Measurements from ENCODE around the gene TMED9.
"Not testable (repeated sequence)": the region's sequence is repeated elsewhere in the genome, so short reads cannot be mapped to it uniquely, and the experiment has no call there.

TMED9 gene

DNA sequence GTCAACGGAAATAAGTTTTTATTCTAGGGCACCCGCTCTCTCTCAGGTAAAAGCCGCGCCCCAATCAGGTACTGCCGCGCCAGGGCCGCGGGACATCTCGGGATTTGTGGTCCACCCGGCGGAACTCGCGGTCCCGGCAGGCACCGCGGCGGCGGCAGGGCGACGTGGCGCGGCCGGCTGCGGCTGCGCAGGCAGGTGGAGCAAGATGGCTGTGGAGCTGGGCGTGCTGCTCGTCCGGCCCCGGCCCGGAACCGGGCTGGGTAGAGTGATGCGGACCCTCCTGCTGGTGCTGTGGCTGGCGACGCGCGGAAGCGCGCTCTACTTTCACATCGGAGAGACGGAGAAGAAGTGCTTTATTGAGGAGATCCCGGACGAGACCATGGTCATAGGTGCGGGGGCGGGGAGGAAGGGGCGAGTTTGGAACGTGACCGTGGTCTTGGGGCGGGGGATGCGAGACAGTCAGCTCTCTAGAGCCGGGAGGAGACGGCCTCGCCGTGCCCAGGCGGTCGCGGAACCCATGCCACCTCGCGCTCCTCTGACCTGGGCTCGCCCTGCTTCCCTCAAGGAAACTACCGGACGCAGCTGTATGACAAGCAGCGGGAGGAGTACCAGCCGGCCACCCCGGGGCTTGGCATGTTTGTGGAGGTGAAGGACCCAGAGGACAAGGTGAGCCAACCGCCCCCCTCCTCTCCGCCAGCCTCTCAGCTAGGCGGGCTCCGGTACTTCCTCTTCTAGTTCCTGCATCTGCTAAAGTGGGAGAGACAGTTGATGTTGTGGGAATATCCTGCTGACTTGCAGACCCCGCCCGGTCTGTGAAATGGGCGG is at the start of gene TMED9:
TSS of gene TMED9 (plus strand) at position 194 of the 825 bp plus-strand sequence. CDS start at position 206, 12 bp downstream.
- DNase-seq = peak; percentile 93

DNA sequence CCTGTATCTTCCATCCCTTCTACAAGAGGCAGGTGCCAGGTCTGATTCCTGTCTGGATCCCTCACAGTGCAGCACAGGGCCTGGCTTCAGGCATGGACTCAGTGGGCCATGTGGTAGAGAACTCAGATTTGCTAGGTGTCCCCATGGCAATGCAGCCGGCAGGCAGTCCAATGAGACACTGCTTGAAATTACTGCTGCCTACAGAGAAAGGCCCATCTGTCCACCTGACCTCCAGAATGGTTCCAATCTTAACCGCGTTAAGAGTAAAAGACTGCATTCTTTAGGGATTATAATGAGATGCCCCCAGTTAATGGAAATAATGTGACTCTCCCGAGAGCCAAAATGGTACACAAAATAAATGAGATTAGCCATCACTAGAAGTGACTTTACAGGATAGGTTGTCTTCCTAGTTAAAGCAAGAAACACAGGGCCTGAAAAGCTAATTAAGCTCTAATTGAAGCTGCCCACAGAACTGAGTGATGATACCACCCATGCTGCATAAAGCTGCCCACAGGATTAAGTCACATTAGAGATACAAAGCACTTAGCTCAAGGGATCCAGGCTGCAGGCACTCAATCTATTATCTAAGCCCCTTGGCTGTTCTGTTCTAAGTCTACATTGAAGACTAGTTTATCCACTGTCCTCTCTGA is 49.1 kb upstream of the TMED9 start:
- DNase-seq = no peak

DNA sequence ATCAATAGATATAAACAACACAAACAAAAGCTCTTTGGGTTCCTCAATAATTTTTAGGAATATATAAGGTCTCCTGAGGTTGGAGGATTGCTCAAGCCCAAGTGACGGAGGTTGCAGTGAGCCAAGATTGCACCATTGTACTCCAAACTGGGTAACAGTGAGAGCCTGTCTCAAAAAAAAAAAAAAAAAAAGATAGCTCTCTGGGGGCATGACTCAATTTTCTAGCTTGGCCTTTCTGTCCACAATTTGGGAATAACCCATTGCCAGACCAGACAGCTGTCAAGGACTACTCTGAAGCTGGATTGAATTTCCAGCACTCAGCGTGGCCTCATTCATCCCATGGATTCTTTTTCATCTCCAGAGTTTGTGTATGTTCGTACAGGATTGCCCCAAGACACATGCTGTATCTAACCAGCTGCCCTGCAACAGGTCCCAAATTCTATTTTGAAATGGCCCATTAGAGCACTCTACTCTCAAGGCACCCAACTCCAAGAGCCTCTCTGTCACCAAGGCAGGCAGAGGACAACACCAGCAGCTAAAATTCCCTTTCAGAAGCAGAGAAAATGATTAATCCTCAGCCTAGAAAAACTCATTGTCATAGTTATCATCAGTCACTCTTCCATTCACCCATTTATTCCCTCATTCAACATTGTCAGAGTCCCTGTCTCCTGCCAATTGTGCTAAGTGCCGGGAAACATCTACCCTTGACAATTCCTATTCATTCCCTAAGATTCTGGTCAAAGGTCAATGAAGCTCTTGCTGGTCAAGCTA is 46.3 kb upstream of the TMED9 start:
- peak; percentile 58 for DNase-seq

GRCh38 chr5:177546258-177546741 is 45.7 kb upstream of the TMED9 start:
- no peak for DNase-seq

DNA sequence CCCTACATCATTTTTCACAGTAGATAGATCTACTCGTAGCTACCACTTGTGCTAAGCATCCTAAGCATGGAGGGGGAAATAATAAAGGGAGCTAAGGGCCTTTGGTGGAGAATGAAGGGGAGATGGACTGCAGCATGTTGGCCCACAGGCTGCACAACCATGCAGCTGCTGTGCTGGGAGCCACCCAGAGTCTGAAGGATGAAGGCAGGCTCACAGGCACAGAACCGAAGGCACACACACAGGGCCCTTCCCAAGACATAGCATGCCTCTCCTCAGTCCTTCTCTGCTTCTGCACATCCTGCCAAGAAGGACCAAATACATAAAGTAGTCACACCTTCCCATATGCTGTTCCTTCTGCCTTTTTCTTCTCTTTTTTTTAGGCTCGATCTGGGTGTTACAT is 44.3 kb upstream of the TMED9 start:
- DNase-seq = no peak

DNA sequence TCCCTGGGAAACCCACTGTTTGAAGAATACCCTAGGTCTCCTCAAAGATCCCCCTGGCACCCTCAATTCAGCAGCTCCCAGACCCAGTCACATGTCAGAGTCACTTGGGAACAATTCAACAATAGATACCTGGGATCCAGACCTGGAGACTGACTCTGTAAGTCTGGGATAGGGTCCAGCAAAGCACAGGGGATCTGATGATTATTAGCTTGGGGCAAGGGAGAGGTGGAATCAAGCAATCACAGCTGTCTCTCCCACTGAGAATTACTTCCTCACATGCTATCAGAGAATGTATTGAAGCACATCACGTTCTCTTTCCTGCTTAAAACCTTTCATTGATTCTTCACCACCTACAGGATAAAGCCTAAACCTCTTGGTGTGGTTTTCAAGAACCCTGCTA is 43.5 kb upstream of the TMED9 start:
- DNase-seq = no peak

DNA sequence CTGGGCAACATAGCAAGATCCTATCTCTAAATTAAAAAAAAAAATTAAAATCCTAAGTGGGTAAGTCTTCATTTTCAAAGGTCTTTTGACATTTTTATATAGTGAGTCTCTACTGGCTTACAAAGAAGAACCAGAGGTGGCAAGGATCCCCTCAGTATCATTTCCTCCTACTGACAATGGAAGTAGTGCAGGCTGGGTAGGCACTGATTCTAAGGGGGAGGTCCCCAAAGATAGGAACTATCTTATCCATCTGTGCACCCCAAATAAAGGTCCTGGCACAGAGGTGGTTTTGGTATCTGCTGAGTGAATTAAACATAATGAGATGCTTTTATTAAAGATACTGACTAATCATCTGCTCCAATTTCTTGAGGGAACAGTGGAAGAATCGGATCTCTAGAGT is 41.9 kb upstream of the TMED9 start:
- no peak for DNase-seq

DNA sequence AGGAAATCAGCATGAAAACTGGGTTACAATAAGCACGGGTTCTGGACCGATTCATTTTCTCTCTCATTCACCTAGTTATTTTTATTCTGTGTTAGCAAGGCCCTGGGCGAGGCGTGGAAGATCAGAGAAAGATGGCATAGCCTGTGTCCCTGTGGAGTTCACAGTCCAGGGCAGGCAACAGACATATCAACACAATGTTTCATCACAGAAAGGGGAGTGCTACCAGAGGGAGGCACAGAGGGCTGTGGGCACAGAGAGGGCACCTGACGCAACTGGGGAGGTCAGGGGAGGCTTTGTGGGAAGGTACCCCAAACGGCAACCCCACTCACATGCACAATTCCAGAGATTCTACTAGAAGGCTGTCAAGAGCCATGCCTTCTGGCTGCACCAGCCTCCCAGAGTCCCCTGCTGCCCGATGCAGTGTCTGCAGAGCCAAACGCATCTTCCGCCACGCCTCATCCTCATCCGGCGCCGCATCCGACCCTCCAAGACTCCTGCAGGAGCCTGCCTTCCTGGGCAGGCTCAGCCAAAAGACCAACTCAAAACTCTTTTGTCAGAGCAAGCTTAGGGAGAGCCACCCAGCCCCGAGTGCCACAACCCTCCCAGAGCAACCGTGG is 39.1 kb upstream of the TMED9 start:
- DNase-seq = no peak

- DNase-seq = peak; percentile 47
Measured at GRCh38 chr5:177553671-177554429, 38.2 kb upstream of the TMED9 start.

DNA sequence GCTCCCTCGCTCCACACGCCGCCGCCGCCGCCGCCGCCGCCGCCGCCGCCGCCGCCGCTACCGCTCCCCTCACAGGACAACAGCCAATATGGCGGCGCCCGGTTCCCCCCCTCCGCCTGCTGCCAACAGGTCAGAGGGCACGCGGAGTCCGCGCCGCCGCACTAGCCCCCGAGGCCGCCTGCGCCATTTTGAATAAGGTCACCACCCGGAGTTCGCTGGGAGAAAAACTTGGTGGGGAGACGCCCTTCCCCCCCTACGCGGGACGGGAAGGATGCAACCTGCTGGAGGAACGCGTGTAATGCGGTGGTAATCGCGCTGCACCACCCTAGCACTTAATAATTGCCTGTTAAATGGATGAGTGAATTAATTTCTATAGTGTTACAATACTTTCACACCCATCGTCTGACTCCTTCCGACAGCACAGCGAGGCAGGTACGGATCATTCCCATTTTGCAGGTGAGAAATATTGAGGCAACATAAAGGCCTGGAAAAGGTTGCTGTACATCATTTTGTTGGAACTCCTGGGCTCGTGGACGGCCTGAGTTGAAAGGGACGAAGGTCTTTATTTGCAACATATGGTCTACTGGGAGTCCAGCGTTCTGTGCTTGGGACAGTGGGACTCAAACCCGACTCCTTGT is 37.4 kb upstream of the TMED9 start, which contains the start of gene FAM193B:
TSS of gene FAM193B (minus strand) at position 90 of the 638 bp plus-strand sequence. CDS start 105 bp downstream, outside the sequence.
- DNase-seq = peak; percentile 96

GRCh38 chr5:177555228-177555627 is 36.8 kb upstream of the TMED9 start:
- DNase-seq = no peak

DNA sequence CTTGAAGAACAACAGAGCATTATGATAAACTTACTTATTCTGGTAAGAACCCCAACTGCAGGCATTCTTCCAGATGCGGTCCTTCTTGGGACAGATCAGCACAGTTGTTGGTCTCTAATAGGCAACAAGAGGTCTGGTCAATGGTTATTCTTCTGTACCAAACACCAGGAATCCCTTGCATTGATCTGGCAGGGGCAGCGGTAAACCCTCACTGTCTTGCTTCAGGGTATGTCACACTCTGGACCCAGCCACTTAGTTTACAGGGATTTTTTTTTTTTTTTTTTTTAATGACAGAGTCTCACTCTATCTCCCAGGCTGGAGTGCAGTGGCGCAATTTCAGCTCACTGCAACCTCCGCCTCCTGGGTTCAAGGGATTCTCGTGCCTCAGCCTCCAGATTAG is 36.3 kb upstream of the TMED9 start:
- DNase-seq = no peak

GRCh38 chr5:177557041-177557647 is 34.9 kb upstream of the TMED9 start:
- no peak for DNase-seq

- DNase-seq = no peak
Measured at GRCh38 chr5:177557796-177558195, 34.2 kb upstream of the TMED9 start.

- DNase-seq = not testable (repeated sequence)
Measured at GRCh38 chr5:177559446-177559941, 32.5 kb upstream of the TMED9 start.

DNA sequence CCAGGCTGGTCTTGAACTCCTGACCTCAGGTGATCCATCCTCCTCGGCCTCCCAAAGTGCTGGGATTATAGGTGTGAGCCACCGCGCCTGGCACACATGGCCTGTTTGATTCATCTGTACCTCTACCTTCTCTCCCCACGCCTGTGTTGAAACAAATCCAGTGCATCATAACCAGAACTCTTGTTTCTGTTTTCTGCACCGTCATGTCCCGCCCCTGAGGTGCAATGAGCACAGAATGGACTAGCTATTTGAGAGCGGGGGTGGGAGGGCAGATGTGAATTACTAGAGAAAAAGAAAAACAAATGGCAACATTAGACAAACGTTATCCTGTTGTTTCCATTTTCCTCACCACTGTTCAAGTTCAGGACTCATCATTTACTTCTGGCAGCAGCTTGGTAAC is 27.0 kb upstream of the TMED9 start:
- no peak for DNase-seq

DNA sequence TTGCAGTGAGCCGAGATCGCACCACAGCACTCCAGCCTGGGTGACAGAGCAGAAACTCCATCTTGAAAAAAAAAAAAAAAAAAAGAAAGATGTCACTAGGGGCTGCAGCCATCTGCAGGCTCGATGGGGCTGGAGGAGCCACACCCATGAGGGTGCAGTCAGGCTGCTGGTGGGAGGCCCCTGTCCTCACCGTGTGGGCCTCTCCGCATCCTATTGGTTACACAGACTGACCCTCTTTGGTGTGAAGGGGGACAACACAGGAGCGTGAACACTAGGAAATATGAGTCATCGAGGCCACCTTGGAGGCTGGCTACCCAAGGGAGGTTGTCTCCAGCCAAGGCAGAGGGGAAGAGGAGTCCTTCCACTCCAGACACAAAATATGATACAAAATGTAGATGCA is 23.7 kb upstream of the TMED9 start:
- DNase-seq = no peak

DNA sequence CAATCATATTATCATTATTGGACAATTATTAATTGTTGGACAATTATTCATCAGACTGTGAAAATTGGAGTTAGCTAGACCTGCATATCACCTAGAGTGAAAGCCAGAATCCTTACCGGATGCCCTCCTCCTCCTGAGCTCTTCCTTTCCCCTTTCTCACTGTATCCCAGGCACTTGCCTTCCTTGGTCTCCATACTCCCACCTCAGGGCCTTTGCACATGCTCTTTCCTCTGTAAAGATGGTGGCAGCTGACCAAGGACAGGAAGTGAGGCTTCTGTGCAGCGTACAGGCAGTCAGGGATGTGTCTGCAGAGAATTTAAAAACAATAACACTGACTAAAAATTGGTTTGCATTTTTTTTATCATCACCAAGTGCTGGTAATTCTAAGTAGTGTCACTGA is 22.1 kb upstream of the TMED9 start:
- DNase-seq = no peak

GRCh38 chr5:177575488-177575887 is 16.5 kb upstream of the TMED9 start:
- DNase-seq = no peak

DNA sequence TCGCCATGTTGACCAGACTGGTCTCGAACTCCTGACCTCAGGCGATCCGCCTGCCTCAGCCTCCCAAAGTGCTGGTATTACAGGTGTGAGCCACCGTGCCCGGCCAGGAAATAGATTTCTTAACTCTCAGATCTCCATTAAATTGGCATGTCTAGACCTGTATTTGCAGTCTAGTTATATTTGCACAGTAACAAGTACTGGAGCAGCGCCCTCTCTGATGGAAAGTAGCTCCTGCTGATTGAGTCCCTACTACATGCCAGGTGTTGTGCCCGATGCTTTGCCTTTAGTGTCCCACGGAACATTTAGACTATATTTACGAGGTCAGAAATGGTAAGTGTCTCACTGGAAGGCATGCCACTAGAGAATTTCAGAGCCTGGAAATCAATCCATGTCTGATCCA is 15.8 kb upstream of the TMED9 start:
- no peak for DNase-seq

DNA sequence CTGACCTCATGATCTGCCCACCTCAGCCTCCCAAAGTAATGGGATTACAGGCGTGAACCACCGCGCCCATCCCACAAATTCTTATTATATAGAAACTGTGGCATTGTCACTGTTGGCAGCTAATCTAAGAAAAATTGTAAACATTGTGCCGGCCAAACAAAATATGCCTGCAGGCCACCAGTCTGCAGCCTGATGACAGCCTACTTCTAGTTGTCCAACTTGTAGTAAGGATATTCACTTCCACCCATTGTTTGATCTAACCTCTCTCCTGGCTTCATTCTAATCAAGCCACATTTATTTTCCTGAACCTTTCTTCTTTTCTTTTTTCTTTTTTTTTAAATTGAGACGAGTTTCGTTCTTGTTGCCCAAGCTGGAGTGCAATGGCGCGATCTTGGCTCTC is 13.7 kb upstream of the TMED9 start:
- no peak for DNase-seq
